Mesenchymal stem cell (in vitro differentiated cells and primary cell): ENCODE results near the gene KLHL3.

Source experiments
- DNase-seq: peaks from one replicate; pipeline ENCODE4 v3.0.0-alpha.2; 2013
- H2AFZ ChIP-seq: one replicate; pipeline ENCODE4 v1.6.1; 2013; ENCODE audit warnings: low read depth, mild to moderate bottlenecking, control low read depth, inconsistent platforms, low read length, moderate library complexity
- H2AK5ac ChIP-seq: 2 replicates; pipeline ENCODE4 v1.6.1; 2013; ENCODE audit warnings: low read length, moderate library complexity, mild to moderate bottlenecking, inconsistent platforms; ENCODE audit not compliant: severe bottlenecking
- H2BK120ac ChIP-seq: one replicate; pipeline ENCODE4 v1.6.1; 2013; ENCODE audit warnings: low read depth, mild to moderate bottlenecking, inconsistent platforms, low read length, moderate library complexity
- H2BK12ac ChIP-seq, 2 experiments: one replicate each; pipeline ENCODE4 v1.6.1; 2013; ENCODE audit warnings: inconsistent platforms in 2 of 2, low read length in 2 of 2, mild to moderate bottlenecking in 2 of 2, moderate library complexity in 2 of 2, control low read depth in 1 of 2
- H2BK15ac ChIP-seq: one replicate; pipeline ENCODE4 v1.6.1; 2013; ENCODE audit warnings: mild to moderate bottlenecking, low read depth, inconsistent platforms; ENCODE audit not compliant: poor library complexity, severe bottlenecking
- H2BK5ac ChIP-seq: 2 replicates; pipeline ENCODE4 v1.6.1; 2013; ENCODE audit warnings: low read depth, mild to moderate bottlenecking, low read length, control low read depth, inconsistent platforms; ENCODE audit not compliant: poor library complexity, severe bottlenecking
- H3K14ac ChIP-seq, 2 experiments: one replicate each; pipeline ENCODE4 v1.6.1; 2013; ENCODE audit warnings: inconsistent platforms in 2 of 2, low read length in 2 of 2, control low read depth in 1 of 2, mild to moderate bottlenecking in 1 of 2, moderate library complexity in 1 of 2
- H3K18ac ChIP-seq, 2 experiments: one replicate each; pipeline ENCODE4 v1.6.1; 2013; ENCODE audit warnings: inconsistent platforms in 2 of 2, low read length in 2 of 2, control low read depth in 1 of 2, low read depth in 1 of 2, mild to moderate bottlenecking in 1 of 2
- H3K23ac ChIP-seq, 2 experiments: one replicate each; pipeline ENCODE4 v1.6.1; 2013; ENCODE audit warnings: inconsistent platforms in 2 of 2, low read length in 2 of 2, mild to moderate bottlenecking in 2 of 2, moderate library complexity in 2 of 2, control low read depth in 1 of 2
- H3K27ac ChIP-seq: 2 replicates; pipeline ENCODE4 v1.5.1; 2013; ENCODE audit warnings: mild to moderate bottlenecking, moderate library complexity, low read length, control low read depth, inconsistent platforms; ENCODE audit not compliant: poor library complexity, severe bottlenecking
- H3K27me3 ChIP-seq, 2 experiments: 2 replicates each; pipeline versions ENCODE4 v1.6.1 to v1.7.0; 2013; ENCODE audit warnings: low read length in 2 of 2, mild to moderate bottlenecking in 2 of 2, moderate library complexity in 2 of 2, control low read depth in 1 of 2, inconsistent platforms in 1 of 2; ENCODE audit not compliant: control insufficient read depth in 1 of 2, insufficient read depth in 1 of 2
- H3K36me3 ChIP-seq, 2 experiments: 2 replicates each; pipeline versions ENCODE4 v1.6.1 to v1.7.0; 2013; ENCODE audit warnings: low read length in 2 of 2, control low read depth in 1 of 2, inconsistent platforms in 1 of 2, low read depth in 1 of 2, mild to moderate bottlenecking in 1 of 2; ENCODE audit not compliant: insufficient read depth in 2 of 2, control insufficient read depth in 1 of 2
- H3K4ac ChIP-seq, 2 experiments: one replicate each; pipeline ENCODE4 v1.6.1; 2013; ENCODE audit warnings: inconsistent platforms in 2 of 2, low read length in 2 of 2, mild to moderate bottlenecking in 2 of 2, moderate library complexity in 2 of 2, control low read depth in 1 of 2, low read depth in 1 of 2
- H3K4me1 ChIP-seq: 2 replicates; pipeline ENCODE4 v1.6.1; 2013; ENCODE audit warnings: low read depth, low read length, control low read depth; ENCODE audit not compliant: control insufficient read depth, insufficient read depth
- H3K4me2 ChIP-seq: 2 replicates; pipeline ENCODE4 v1.6.1; 2013; ENCODE audit warnings: low read length, mild to moderate bottlenecking, inconsistent platforms; ENCODE audit not compliant: poor library complexity, severe bottlenecking
- H3K4me3 ChIP-seq, 2 experiments: 2 replicates each; pipeline versions ENCODE4 v1.5.1 to v1.7.0; 2013; ENCODE audit warnings: low read length in 2 of 2, mild to moderate bottlenecking in 2 of 2, control low read depth in 1 of 2, low read depth in 1 of 2; ENCODE audit not compliant: insufficient read depth in 1 of 2
- H3K79me1 ChIP-seq: replicated peaks from 2 replicates; pipeline ENCODE4 v1.6.1; 2013; ENCODE audit warnings: mild to moderate bottlenecking, control low read depth, low read length, inconsistent platforms; ENCODE audit not compliant: poor library complexity, severe bottlenecking
- H3K9ac ChIP-seq: 2 replicates; pipeline ENCODE4 v1.7.0; 2013; ENCODE audit warnings: mild to moderate bottlenecking, low read length, moderate library complexity
- H3K9me3 ChIP-seq: 2 replicates; pipeline ENCODE4 v1.7.0; 2013; ENCODE audit warnings: mild to moderate bottlenecking, low read length; ENCODE audit not compliant: control insufficient read depth
- H4K8ac ChIP-seq: one replicate; pipeline ENCODE4 v1.6.1; 2013; ENCODE audit warnings: inconsistent platforms, mild to moderate bottlenecking, low read length, moderate library complexity
- H4K91ac ChIP-seq: one replicate; pipeline ENCODE4 v1.6.1; 2013; ENCODE audit warnings: mild to moderate bottlenecking, low read length, inconsistent platforms
- WGBS: methylation state at CpG from one replicate; pipeline ENCODE4 v1.1.7; 2013; ENCODE audit warnings: mixed read lengths; 5-methylcytosine and 5-hydroxymethylcytosine counted together

KLHL3 gene

DNA sequence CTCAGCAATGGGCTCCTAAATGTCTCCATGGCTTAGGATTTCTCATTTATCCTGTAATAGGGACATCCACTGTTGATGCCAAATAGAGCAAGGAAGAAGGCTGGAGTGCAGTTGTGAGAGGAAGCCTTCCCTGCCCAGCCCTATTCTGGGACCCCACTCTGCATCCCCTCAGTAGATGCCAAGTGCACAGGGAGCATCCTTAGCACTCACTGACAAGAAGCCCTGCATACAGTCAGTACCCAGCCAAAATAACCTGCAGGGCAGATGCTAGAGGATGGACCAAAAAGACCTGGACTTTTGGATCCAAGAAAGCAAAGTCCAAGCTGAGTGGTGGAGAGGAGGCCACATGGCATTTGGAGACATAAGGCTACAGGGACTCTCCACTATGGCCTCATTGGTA lies 123.3 kb downstream of the KLHL3 start:
- Histone ChIP-seq H3K79me1 (no peaks in the 10 kb centered on the region), H4K8ac (no peak overlapping the region), H3K27ac (no peak overlapping the region), H3K14ac (no peak overlapping the region), H3K18ac (no peak overlapping the region), H2BK15ac (no peak overlapping the region), H3K4me2 (no peak overlapping the region), H3K27me3 (peaks cover 0 to 7% of the 10 kb centered on the region in 2 experiments), H3K23ac (no peak overlapping the region), H3K4ac (no peak overlapping the region), H2AK5ac (no peak overlapping the region), H4K91ac (no peak overlapping the region), H3K36me3 (no peaks in the 10 kb centered on the region), H3K9me3 (no peaks in the 10 kb centered on the region), H2BK5ac (no peak overlapping the region), H2BK120ac (no peak overlapping the region), H3K9ac (no peak overlapping the region), H2BK12ac (no peak overlapping the region), H2AFZ (no peak overlapping the region), H3K4me1 (no peaks in the 10 kb centered on the region), H3K4me3 (no peak overlapping the region)
- DNase-seq: no peak

DNA sequence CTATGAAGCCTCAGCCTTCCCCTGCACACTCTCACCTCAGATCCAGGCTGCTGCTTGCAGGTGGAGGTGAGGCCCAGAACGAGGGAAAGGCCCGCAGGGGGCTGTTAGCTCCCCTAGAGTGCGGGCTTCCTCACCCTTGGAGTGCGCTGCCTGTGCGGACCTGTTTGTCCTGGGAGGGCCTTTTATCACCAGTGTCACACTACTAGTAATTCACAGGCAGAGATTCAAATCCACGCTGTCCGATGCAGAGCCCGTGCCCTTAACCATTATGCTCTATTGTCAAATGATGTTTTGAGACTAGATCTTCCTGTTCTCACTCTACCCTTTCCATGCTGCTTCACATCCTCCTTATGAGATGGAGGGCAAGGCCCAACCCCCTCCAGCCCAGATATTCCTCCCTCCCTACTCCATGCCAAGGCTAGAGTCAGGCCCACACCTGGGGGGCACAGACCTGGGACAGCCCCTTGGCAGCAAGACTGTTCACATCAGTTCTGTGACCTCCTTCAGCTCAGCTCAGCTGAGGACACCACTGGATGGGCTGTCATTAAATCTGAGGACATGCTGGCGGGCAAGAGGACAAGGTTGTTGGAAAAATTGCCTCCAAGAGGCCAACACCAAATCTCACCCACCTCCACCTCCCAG lies 124.0 kb downstream of the KLHL3 start:
- WGBS: 87% methylated on average over 8 of the region's 9 CpGs
- no peak overlapping the region for H3K23ac ChIP-seq
- no peak overlapping the region for H2AK5ac ChIP-seq
- H4K8ac ChIP-seq: no peak overlapping the region
- H2AFZ ChIP-seq: no peak overlapping the region
- H2BK120ac ChIP-seq: no peak overlapping the region
- H3K9me3 ChIP-seq: no peaks in the 10 kb centered on the region
- H3K27me3 ChIP-seq: peaks cover 3 to 14% of the 10 kb centered on the region in 2 experiments
- no peak overlapping the region for H3K9ac ChIP-seq
- H3K18ac ChIP-seq: no peak overlapping the region
- no peak for DNase-seq
- H3K79me1 ChIP-seq: no peaks in the 10 kb centered on the region
- no peak overlapping the region for H2BK15ac ChIP-seq
- H2BK5ac ChIP-seq: no peak overlapping the region
- no peaks in the 10 kb centered on the region for H3K4me1 ChIP-seq
- H3K4me2 ChIP-seq: no peak overlapping the region
- no peak overlapping the region for H3K4ac ChIP-seq
- H3K14ac ChIP-seq: no peak overlapping the region
- H2BK12ac ChIP-seq: no peak overlapping the region
- H3K4me3 ChIP-seq: no peak overlapping the region
- no peaks in the 10 kb centered on the region for H3K36me3 ChIP-seq
- H3K27ac ChIP-seq: no peak overlapping the region
- H4K91ac ChIP-seq: no peak overlapping the region

DNA sequence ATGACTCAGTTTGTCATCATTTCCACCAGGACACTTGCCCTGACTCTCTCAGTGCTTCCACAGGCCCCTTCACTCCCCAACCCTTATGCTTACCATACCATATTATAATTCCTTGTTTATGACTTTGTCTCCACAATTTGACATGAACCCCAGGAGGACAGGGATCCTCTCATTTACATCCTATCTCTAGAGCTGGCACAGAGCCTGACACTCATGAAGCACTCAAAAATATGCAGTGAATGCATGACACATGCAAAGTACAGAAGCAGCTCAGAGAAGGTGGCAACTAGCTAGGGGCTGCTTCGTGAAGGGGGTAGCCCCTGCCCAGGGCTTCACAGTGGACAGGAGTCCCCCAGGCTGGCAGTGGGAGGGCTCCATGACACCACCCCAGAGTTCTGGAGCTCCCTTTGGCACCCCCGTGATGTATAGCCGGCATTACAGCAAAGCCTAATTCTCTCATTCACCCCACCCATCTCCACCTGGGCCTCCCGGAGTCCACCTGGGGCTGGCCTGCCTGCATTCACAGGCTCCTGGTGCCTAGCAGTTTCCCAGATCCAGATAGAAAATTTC lies 124.8 kb downstream of the KLHL3 start:
- Histone ChIP-seq H2BK120ac (no peak overlapping the region), H3K4me3 (no peak overlapping the region), H2AFZ (no peak overlapping the region), H3K9ac (no peak overlapping the region), H3K4ac (no peak overlapping the region), H3K18ac (no peak overlapping the region), H3K27me3 (peaks cover 3 to 14% of the 10 kb centered on the region in 2 experiments), H3K9me3 (no peaks in the 10 kb centered on the region), H2BK12ac (no peak overlapping the region), H2BK5ac (no peak overlapping the region), H3K27ac (no peak overlapping the region), H3K4me2 (no peak overlapping the region), H3K4me1 (no peaks in the 10 kb centered on the region), H3K36me3 (no peaks in the 10 kb centered on the region), H3K14ac (no peak overlapping the region), H4K8ac (no peak overlapping the region), H4K91ac (no peak overlapping the region), H3K79me1 (no peaks in the 10 kb centered on the region), H2BK15ac (no peak overlapping the region), H2AK5ac (no peak overlapping the region), H3K23ac (no peak overlapping the region)
- 77% methylated on average over 4 of the region's 4 CpGs for WGBS
- no peak for DNase-seq

DNA sequence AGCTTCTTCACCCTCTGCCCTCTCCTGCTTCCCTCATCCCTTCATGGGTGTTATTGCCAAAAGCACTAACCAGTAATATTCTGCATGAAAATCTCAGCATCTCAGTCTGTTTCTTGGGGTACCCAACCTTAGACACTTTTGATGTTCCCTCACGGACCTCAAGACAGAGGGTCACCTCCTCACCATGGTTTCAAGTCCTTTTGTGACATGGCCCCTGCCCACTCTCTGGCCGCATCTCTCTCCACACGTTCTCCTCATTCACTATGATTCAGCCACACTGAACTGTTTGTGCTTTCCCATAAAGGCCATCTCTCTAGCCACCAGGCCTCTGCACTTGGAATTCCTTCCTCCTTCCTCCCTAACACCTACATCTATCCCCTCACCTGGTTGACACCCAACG lies 125.3 kb downstream of the KLHL3 start:
- Histone ChIP-seq H3K23ac (no peak overlapping the region), H3K4me3 (no peak overlapping the region), H3K9ac (no peak overlapping the region)

More for the DNA sequence above, 125.3 kb downstream of the KLHL3 start:
- no peak overlapping the region for H4K91ac ChIP-seq
- H3K18ac ChIP-seq: no peak overlapping the region
- H2AFZ ChIP-seq: no peak overlapping the region
- H3K9me3 ChIP-seq: no peaks in the 10 kb centered on the region
- peaks cover 3 to 14% of the 10 kb centered on the region in 2 experiments for H3K27me3 ChIP-seq
- no peak overlapping the region for H2BK120ac ChIP-seq
- no peak overlapping the region for H3K14ac ChIP-seq
- H2AK5ac ChIP-seq: no peak overlapping the region
- no peaks in the 10 kb centered on the region for H3K79me1 ChIP-seq
- no peak overlapping the region for H2BK15ac ChIP-seq
- H3K27ac ChIP-seq: no peak overlapping the region
- no peak overlapping the region for H4K8ac ChIP-seq
- H3K4me2 ChIP-seq: no peak overlapping the region
- no peak overlapping the region for H3K4ac ChIP-seq
- no peak overlapping the region for H2BK12ac ChIP-seq
- no peak overlapping the region for H2BK5ac ChIP-seq
- no peak for DNase-seq
- 77% methylated on average over 4 of the region's 4 CpGs for WGBS
- H3K36me3 ChIP-seq: no peaks in the 10 kb centered on the region
- H3K4me1 ChIP-seq: no peaks in the 10 kb centered on the region
